Renal cortical epithelial cell (primary cell): Measurements from ENCODE around the gene NR2F2. TPM values are rescaled to one million over a fixed set of nuclear protein-coding genes. Genes with fewer than 3 reads are reported as not detected.

Source experiments
- DNase-seq: peaks from one replicate; pipeline ENCODE4 v3.0.0-alpha.2; 2011; ENCODE audit warnings: low read depth
- total RNA-seq: library from RNA; depleted of rRNA; stranded (reverse); fragments of >200 nt; gene quantifications from 2 replicates; pipeline ENCODE4 v1.2.3, GENCODE V29; 2014

NR2F2 gene
- total RNA-seq, result 6.1 and 37.3 TPM in 2 replicates

DNA sequence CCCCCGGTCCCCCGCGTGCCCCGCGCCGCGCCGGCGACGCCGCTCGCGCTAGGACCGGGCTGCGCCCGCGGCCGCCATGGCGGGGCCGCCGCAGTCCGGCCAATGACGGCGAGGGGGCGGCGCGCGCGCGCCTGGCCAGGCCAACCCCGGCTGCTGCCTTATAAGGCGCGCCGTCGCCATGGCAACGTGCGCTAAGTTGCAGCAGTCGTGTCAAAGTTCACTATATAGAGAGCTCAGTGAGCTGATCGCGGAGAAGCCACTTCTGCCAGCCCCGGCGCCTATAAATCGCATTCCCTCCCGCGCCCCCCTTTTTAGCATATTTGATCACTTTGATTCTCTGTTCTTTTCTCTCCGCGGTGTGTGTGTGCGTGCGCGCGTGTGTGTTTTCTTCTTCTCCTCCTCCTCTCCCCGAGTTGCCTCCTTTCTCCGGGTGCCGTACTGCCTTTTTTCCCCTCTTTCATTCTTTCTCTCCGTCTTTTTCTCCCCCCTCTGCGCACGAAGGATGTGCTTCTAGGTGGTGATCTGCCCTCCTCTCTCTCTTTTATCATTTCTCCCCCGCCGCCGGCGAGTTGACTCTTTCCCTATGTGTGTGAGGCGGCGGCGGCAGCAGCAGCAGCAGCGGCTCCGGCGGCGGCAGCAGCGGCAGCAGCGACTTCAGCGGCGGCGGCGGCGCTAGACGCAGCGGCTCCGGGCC is at the start of gene NR2F2:
Gene NR2F2, plus strand, starts transcription at position 251 of the 694 bp plus-strand sequence. CDS start 1,406 bp downstream, outside the sequence.
- DNase-seq, result peak; percentile 95

DNA sequence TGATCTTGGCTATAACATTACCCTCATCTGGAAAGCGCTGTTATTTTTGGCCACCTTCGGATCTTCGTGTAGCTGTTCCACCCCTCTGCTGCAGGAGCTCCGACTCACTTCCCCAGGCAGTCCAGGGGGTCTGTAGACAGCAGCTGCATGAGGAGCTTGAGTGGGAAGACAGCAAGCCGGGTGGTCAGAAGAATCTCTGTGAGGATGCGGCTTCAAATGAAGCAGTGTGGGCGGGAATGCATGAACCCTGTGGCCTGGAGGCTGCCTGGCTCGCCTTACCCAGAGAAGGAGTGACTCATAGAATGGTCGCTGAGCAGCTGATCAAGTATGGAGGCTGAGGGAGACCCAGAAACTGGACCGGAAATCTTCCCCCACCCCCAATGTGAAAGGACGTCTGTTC is 45.2 kb upstream of the NR2F2 start:
- DNase-seq, result peak; percentile 79

DNA sequence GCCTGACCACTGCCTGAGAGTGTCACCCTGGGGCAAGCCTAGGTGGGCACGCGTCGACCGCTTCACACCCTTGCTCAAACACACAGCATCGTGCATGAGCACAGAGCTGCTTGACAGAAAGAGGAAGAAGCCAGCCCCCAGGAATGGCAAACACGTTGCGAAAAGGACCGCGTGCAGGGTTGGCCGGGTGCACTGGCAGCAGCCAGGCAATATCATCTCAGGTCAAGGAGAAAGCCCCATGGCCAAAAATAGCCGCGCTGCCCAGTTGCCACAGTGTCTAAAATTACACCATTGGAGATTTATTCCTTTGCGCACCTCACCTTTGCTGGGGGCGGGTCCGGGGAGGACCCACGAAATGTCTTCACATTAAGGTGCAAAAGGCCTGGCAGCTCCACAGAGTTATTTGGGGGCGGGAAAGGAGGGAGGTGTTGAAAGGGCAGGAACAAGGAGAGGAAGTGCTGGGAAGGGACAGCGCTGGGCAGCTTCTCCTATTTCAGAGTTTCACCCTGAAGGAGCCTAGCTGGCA is 44.7 kb upstream of the NR2F2 start:
- no peak for DNase-seq

DNA sequence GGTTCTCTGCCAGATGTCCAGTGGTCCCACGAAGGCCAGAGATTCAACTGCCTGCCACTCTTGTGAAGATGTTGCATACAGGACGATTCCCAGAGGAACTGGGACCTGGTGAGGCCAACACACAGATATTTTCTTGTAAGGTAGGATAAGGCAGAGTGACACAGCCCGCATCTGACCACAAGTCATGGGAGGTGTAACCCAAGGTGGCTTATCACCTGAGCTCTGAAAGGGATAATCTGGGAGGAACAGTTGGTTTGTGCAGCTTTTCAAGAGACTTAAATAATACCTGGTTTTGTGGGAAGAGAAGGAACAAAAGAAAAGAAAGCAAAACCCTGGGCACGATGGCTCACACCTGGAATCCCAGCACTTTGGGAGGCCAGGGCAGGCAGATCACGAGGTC is 39.8 kb upstream of the NR2F2 start:
- DNase-seq, result no peak

DNA sequence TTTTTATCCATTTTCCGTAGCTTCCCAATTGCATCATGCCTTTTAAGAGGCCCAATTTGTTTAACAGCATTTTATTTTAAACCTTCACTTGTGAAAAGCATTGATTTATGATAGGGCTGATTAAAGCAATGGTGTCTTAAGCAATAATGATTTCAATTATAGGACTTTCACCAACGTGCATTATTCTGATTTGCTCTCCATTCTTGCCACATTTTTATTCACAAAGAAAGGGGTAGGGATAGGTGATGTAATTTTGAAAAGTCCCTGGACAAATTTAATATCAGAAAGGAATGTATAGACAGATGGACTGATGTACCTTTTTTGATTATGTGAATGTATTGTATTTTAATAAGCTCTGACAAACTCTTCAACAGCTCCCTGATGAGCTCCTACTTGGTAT is 37.9 kb upstream of the NR2F2 start:
- DNase-seq, result no peak

DNA sequence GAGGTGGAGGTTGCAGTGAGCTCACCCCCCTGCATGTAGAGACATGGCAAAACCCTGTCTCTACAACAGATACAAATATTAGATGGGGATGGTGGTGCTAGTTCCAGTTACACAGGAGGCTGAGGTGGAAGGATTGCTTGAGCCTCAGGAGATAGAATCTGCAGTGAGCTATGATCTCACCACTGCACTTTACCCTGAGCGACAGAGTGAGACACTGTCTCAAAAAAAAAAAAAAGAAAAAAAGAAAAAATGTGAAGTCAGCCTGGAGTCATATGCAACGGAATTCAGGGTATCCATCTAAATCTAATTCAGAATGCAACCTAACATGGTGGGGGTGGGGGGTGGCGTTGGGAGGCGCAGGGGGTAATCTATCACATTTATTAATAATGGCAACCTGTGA is 37.1 kb upstream of the NR2F2 start:
- no peak for DNase-seq

DNA sequence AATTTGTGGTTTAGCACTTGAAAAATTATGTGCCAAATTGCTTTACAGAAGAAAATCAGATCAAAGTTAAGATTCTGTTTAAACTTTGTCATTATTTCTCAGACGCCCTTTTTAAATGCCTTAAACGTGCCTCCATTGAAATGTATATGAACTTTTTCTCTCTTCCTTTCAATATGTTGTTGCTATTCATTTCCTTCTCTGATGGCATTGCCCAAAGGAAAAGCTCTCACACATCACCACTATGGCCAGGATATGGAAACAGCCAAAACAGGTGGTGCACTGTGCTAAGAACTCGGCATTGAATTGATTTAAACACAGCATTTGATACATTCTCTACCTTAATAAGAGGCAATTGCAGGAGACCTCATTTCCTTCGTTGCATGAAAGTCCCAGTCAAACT is 35.7 kb upstream of the NR2F2 start:
- DNase-seq, result no peak

DNA sequence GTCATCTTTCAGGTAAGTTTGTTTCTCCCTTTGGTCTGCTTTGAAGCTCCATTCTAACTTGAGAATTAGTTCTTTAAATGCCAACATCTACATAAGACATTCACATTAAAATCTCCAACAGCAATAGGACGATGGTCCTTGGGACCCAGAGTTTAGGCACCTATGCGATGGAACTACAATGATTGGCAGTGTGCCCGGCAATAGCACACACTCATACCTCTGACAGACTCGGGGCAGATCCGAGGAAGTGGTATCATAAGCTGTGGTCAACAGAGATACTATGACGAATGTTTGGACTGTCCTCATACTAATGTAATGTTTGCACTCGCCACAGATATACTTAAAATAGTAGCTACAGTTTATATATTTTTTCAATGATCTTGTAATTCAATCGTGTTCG is 34.2 kb upstream of the NR2F2 start:
- DNase-seq, result no peak

DNA sequence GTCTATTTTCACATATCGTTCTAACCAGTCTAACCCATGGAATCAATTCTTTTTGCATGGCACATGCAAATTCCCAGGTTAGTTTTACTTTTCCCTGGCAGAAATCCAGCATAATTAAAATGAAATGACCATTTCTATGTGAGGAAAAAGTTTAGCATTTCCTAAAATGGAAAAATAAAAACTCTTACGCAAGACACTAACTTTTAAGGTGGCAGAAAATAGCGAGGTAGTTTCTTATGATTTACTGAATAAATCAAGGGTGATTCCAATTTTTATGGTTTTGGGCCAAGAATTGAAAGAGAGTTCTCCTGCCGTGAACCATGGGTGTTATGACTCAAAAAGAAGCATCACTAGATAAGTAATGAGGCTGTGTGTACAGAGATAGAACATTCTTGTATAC is 32.7 kb upstream of the NR2F2 start:
- no peak for DNase-seq

DNA sequence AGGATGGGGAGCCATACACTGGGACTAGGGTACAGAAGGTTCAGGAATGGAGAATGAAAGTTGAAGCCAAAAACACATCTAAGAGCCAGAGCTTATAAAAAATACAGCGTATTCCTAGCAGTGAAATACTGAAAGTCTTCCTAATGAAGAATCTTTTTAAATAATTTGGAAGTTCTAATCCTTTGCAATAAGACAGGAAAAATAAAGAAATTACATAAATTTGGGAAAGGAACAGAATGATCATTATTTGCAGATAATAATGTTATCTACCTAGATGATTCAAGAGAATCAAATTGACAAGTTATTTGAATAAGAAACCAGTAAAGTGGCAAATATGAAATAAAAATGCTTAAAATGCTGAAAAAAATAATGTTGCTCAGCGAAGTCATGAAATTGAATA is 32.3 kb upstream of the NR2F2 start:
- no peak for DNase-seq

DNA sequence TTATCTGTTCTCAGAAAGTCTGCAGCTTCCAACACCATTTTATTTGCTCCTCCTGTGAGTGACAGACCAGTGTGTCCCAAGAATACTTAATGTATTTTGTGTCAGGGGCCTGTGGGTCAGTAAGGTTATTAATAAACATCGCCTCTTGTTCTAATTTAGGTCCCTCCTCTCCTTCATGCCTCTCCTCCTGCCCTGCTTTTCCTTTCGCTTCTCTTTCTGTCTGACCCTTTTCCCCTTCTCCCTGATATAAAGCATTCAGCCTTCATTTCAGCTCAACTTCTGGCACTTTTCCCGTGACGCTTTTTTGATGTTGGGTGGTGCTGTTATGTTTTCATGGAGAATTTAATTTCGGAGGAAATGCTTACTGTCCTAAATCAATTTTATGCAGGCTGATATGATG is 29.7 kb upstream of the NR2F2 start:
- DNase-seq, result no peak

DNA sequence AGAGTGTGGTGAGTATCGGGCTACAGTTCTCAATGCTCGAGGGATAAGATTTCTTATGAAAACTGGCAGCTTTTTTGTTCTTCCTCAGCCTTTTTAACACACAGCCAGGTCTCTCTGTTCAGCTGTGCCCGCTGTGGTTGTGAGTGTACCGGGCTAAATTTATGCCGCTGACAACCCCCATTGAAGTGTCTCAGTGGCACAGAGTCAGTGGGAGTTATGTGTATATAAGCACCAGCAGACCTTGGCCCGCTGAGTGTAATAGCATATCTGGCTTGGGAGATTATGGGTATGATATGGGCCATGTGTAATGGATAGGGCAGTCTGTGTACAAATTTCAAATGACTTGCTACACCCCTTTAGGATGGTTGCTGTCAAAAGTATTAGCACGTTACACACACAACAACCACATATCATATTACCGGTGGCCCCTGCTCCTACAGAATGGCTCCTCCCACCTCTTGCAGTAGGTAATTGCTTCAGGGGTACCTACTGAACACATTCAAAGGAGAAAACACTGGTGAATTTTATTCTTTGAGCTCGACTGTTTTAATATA is 26.9 kb upstream of the NR2F2 start:
- DNase-seq, result no peak

DNA sequence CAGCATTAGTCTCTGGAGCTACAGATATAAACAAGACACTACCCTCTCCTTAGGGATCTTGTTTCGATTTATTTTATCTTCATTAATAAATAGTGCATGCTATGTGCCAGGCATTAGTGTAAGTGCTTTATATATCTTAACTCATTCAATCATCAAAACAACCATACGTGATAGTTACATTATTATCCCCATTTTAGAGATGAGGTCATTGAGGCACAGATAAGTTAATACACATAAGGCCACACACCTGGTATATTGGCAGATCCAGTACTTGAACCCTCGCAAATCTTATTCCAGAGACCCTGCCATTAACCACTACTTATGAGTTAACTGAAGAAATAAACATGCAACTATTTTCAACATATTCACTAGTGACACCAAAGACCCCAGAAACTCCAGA is 25.7 kb upstream of the NR2F2 start:
- DNase-seq, result no peak

DNA sequence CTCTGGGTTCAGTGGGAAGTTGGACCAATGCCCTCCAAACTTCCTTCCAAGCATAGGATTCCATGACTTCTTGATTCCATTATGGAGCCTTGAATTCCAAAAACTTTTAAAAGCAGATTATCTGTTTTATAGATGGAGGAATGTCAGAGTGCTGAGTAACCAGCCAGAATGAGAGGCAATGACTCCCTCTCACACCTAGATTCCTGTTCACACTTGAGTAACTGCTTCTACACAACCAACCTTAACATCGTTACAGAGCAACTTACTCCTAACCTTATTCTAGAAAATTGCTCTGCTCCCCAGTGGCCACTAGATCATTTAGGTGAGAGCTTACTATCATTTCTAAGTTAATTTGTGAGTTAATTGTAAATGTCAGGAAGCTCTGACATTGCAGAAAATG is 24.2 kb upstream of the NR2F2 start:
- peak; percentile 80 for DNase-seq

DNA sequence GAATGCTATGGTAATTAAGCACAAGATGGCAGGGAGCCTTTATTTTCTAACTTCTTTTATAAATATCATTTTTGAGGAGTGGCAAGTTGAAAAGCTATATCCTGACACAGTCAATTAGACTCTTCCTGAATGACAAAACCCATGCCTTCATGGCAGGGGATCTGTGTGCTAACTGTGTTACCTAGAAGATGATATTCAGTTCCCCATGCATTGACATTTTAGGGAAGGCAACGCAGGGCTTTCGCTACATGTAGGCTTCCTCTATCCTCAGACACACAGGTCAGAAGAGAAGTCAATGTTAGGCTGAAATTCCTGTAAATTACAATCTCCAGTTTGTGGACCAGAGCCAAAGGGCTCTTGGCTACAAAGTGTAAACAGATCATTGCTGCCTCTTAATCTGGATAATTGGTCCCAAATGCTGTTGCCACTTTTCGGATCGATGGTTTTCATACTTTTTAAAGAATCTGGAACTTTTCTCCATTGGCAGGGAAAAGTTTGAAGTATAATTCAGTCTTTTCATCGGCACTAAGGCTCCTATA is 22.6 kb upstream of the NR2F2 start:
- DNase-seq, result no peak

DNA sequence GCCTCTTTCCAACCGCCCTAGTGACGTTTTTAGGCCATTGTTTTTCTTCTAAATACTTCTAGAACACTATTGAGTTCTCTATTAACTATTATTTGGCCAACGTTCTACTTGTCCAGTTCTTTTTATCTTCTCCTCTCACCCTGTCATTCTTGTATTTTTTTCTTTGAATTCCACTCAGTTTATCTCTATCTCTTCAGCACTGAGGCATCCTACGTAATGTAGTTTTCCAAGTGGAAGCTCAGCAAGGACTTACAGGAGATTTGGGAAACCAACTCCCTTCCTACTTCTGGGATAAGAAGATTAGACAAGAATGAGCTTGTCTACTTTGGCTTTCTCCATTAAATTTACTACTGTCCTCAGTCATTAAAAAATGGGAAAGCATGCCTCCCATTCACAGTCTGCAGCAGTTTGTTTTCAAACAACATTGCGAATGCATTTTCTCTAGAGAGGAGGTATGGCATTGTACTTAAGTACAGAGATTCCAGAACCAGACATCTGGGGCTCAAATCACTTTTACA is 21.3 kb upstream of the NR2F2 start:
- no peak for DNase-seq

DNA sequence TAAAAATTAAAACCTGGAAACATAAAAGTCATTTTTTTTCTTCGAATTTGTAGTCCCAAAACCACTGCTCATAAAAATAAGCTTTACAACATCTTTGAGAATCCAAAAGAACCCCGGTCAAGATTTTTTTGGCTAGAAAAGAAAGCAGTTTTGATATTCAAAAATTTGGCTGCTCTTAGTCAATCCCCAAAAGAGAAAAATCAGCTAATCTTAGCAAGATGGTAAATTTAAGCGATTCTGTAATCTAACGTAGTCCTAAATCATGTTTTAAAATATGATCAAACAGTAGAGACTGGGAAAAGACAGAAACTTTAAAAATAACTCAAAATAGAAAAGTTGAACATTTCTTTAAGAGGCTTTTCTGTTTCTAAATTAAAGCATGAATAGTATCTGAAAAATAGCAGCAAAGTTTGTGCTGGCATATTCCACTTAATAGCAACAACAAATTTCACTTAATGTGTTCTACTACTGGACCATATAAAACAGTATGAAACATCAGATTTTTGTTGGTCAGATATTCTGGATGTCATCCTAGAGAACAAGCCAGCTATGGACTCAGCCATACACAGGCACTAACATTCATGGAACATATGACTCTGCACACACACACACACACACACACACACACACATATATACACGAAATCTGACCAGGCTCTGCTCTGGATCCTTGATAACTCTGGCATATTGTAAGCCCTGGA is 19.1 kb upstream of the NR2F2 start:
- no peak for DNase-seq

DNA sequence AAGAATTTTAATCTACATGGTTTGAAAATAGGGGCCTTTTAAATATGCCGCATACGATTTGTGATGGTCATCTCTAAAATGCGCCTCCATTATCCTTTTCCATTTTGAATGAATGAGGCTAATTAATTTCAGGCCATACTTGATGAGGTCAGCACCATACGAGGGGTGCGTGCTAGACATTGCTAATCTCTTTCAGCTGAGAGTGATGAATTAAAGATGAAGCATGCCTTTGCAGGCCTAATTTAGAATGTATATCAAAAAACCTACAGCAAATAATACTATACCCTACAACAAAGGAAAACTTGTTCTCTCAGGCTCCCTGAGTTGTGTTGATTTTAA is 18.6 kb upstream of the NR2F2 start:
- no peak for DNase-seq

DNA sequence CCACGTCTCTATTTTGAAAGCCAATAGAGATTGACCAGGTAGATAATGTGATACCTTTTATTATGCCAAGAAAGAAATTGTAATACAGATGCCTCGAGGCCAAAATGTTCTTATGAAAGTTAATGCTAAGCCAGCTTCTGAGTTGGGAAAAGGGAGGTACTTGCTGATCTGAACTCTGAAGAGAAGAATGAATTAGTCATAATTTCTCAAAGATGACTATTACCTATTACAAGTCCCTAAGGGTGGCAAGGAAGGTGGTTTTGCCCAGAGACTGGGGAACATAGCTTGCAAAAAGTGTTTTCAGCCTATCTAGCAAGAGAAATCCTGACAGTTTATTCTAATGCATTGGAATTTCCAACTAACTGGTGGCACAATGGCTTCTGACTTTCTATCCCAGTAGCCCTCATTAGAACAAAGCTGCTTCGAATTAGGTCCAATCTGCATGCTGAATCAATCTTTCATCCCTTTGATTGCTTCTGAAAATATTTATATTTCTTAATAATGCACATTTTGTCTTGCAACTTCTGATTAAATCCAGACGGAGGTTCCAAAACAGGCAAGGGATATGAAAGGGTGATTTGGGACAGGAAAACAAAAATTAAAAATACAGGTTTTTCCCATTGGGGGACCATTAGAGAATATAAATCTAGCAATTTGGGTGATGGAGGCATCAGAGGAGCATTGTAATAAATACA is 17.7 kb upstream of the NR2F2 start:
- peak; percentile 95 for DNase-seq

DNA sequence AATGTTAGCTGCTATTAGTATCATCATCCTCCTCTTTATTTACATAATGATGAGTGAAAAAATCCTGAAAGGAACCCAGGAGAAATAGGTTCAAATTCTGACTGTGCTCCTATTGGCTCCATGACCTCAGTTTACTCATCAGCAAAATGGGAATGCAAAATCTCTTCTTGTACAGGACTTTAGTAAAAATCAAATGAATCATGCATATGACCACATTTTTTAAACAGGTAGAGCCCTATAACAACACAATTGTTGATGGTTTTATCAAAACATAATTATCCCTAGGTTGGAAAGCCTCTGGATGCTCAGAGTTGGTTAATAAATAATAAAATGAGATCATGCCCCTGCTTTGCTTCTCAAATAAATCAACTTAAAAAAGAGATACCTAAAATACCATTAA is 16.0 kb upstream of the NR2F2 start:
- no peak for DNase-seq

DNA sequence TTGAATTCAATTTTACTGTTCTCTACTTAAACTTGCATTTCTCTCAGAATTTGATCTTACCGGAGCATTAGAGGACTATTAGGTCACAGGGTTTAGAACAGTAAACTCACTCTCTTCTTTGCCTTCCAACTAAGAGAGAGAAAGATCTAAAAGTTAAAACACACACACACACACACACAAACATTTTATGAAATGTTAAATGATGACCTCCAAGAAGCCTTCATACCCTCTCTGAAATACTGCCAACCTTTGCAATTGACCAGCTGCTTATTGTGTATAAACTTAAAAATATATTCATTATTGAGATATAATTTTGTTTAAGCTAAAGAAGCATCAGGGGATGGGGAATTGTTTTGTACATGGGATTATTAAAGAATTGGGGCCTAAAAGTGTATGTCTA is 15.5 kb upstream of the NR2F2 start:
- DNase-seq, result no peak

DNA sequence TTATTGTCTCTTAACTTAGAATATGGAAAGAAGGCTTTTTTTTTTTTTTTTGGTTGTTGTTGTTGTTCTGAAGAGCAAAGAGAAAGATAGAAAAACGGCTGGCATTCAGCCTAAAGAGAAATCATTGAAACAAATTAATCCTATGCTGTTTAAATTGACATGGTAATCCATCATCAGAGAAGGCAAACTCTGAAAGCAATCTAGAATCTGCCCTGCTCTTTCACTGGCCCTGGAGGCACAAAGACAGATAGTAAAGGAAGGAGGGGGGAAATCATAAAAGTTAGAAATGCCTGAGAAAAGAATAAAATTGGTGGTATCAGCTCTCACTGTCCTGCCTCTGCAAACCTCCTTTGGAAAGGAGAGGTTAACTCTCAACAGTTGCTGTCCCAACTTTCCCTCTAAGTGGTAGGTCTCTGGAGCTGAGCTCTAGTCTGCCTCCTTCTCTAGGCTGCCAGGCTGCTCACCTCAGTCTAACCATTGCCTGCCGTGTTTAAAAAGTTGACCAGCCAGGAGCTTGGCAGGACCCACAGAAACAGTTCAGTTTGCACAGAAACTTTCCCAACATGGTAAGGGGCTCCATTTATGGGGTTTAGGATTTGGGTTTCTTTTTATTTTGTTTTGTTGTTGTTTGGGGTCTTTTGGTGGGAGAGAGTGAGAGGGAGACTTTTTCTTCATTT is 13.4 kb upstream of the NR2F2 start:
- no peak for DNase-seq
